ENCODE data around the gene SPDYA. TPM values are rescaled to one million over a fixed set of nuclear protein-coding genes. Genes with fewer than 3 reads are reported as not detected.

Gene SPDYA
- total RNA-seq, 3 donors from 2014 or later: 1.1 to 2.3 (median 1.2) TPM

- H3K4me1 ChIP-seq (ENCODE audit: low read depth): peaks cover 13% of the 10 kb centered on the region
- no peaks in the 10 kb centered on the region for H3K36me3 ChIP-seq (ENCODE audit: low read depth)
- TF ChIP-seq CTCF (IDR thresholded peaks at IDR 0.05): no peak
- DNase-seq (peak in 2 of 3 donors; percentile 10 to 38), ATAC-seq (peak; percentile 21)
- no peak overlapping the region for H3K4me3 ChIP-seq
- intact Hi-C loops (cut with DNase I, micrococcal nuclease): no loop called here
- H3K9me3 ChIP-seq: no peaks in the 10 kb centered on the region
Observed at GRCh38 chr2:28809927-28810326, 707 bp upstream of the SPDYA start.

GRCh38 chr2:28818053-28818452 lies 7.4 kb downstream of the SPDYA start:
- no peak overlapping the region for H3K4me3 ChIP-seq
- no peaks in the 10 kb centered on the region for H3K9me3 ChIP-seq
- TF ChIP-seq CTCF (IDR thresholded peaks at IDR 0.05): no peak
- H3K4me1 ChIP-seq (ENCODE audit: low read depth): no peaks in the 10 kb centered on the region
- no peak for ATAC-seq
- H3K36me3 ChIP-seq (ENCODE audit: low read depth): no peaks in the 10 kb centered on the region
- intact Hi-C loops (cut with DNase I, micrococcal nuclease): no loop called here
- no peak for DNase-seq

GRCh38 chr2:28821295-28821958 lies 10.8 kb downstream of the SPDYA start:
- peak; percentile 47 for TF ChIP-seq CTCF (IDR thresholded peaks at IDR 0.05)
- Histone ChIP-seq H3K36me3 (ENCODE audit: low read depth) (no peaks in the 10 kb centered on the region), H3K9me3 (no peaks in the 10 kb centered on the region), H3K4me3 (no peak overlapping the region), H3K4me1 (ENCODE audit: low read depth) (no peaks in the 10 kb centered on the region)
- DNase-seq (peak in 1 of 3 donors; percentile 84), ATAC-seq (peak; percentile 93)
- intact Hi-C loops (cut with DNase I, micrococcal nuclease): no loop called here

GRCh38 chr2:28822036-28822435 lies 11.4 kb downstream of the SPDYA start:
- H3K36me3 ChIP-seq (ENCODE audit: low read depth): no peaks in the 10 kb centered on the region
- DNase-seq (no peak), ATAC-seq (no peak)
- no peaks in the 10 kb centered on the region for H3K4me1 ChIP-seq (ENCODE audit: low read depth)
- intact Hi-C loops (cut with DNase I, micrococcal nuclease): no loop called here
- no peak overlapping the region for H3K4me3 ChIP-seq
- no peak for TF ChIP-seq CTCF (IDR thresholded peaks at IDR 0.05)
- no peaks in the 10 kb centered on the region for H3K9me3 ChIP-seq

GRCh38 chr2:28824207-28824606 lies 13.6 kb downstream of the SPDYA start:
- ATAC-seq: no peak
- H3K4me1 ChIP-seq (ENCODE audit: low read depth): no peaks in the 10 kb centered on the region
- no peak for DNase-seq
- TF ChIP-seq CTCF (IDR thresholded peaks at IDR 0.05): no peak
- H3K9me3 ChIP-seq: no peaks in the 10 kb centered on the region
- H3K36me3 ChIP-seq (ENCODE audit: low read depth): no peaks in the 10 kb centered on the region
- H3K4me3 ChIP-seq: no peak overlapping the region
- intact Hi-C loops (cut with DNase I, micrococcal nuclease): no loop called here

- ATAC-seq: no peak
- no peak for DNase-seq
- no peak for TF ChIP-seq CTCF (IDR thresholded peaks at IDR 0.05)
- no peaks in the 10 kb centered on the region for H3K36me3 ChIP-seq (ENCODE audit: low read depth)
- H3K9me3 ChIP-seq: no peaks in the 10 kb centered on the region
- no peaks in the 10 kb centered on the region for H3K4me1 ChIP-seq (ENCODE audit: low read depth)
- intact Hi-C loops (cut with DNase I, micrococcal nuclease): no loop called here
- H3K4me3 ChIP-seq: no peak overlapping the region
Observed at GRCh38 chr2:28824870-28825269, 14.2 kb downstream of the SPDYA start.
